K562 treated with DMSO at 1 percent for 24 hours (cell line): ENCODE measurements around the gene MAFB. TPM values are rescaled to one million over a fixed set of nuclear protein-coding genes. Genes with fewer than 3 reads are reported as not detected.

ENCODE experiments used
- total RNA-seq: library from RNA; unstranded; fragments of 300-600 nt; gene quantifications from 2 replicates; pipeline ENCODE4 v1.2.3, GENCODE V29; 2022; ENCODE audit warnings: low read depth; ENCODE audit not compliant: insufficient read depth

Gene MAFB
- 0.30 TPM in 1 of 2 replicates, not detected in the other for total RNA-seq

GRCh38 chr20:40689100-40689942 lies at the start of gene MAFB:
MAFB (minus strand) TSS chr20:40689236; CDS start chr20:40688850, 386 bp downstream.

